H1 (cell line): ENCODE results near the gene DCAF8. TPM values are rescaled to one million over a fixed set of nuclear protein-coding genes. Genes with fewer than 3 reads are reported as not detected.

Experiments
- CTCF ChIA-PET: fragments of 300-600 bp; sonication (Branson Sonifier 250); formaldehyde crosslinking; loops from one replicate; lab custom pipeline; 2021; ENCODE audit not compliant: partially characterized antibody; lab: Charles Lee
- POLR2A ChIA-PET: fragments of 300-600 bp; sonication (Branson Sonifier 250); formaldehyde crosslinking; loops from one replicate; lab custom pipeline; 2021; ENCODE audit warnings: inconsistent platforms; ENCODE audit not compliant: partially characterized antibody; lab: Charles Lee
- DNase-seq, 2 experiments: peaks; one replicate each; pipeline versions ENCODE4 v3.0.0 to v3.0.0-alpha.2; 2010 to 2022; ENCODE audit warnings: low spot score in 2 of 2, low read depth in 1 of 2, mixed read lengths in 1 of 2
- FAIRE-seq: peaks from 2 replicates; lab custom pipeline; 2011; peaks lifted over from hg19 to GRCh38; lab: Jason Lieb, UNC
- H2AFZ ChIP-seq: 2 replicates; pipeline ENCODE4 v1.8.1; 2012; ENCODE audit warnings: low read length, inconsistent platforms
- H2AK5ac ChIP-seq: 2 replicates; pipeline ENCODE4 v1.6.1; 2013; ENCODE audit warnings: low read depth, low read length
- H2BK120ac ChIP-seq: replicated peaks from 2 replicates; pipeline ENCODE3; 2013; ENCODE audit warnings: low read depth, low read length, inconsistent platforms
- H2BK12ac ChIP-seq: 2 replicates; pipeline ENCODE4 v1.6.1; 2013; ENCODE audit warnings: low read depth, low read length
- H2BK15ac ChIP-seq: 2 replicates; pipeline ENCODE4 v1.6.1; 2013; ENCODE audit warnings: low read length
- H2BK20ac ChIP-seq: 2 replicates; pipeline ENCODE4 v1.6.1; 2013; ENCODE audit warnings: low read length
- H2BK5ac ChIP-seq: 2 replicates; pipeline ENCODE4 v1.6.1; 2013; ENCODE audit warnings: low read depth, low read length
- H3K14ac ChIP-seq: 2 replicates; pipeline ENCODE4 v1.6.1; 2013; ENCODE audit warnings: inconsistent platforms; ENCODE audit not compliant: insufficient read length
- H3K18ac ChIP-seq: 2 replicates; pipeline ENCODE4 v1.6.1; 2013; ENCODE audit warnings: low read length; ENCODE audit errors: extremely low read depth
- H3K23ac ChIP-seq: 2 replicates; pipeline ENCODE4 v1.6.1; 2013; ENCODE audit warnings: inconsistent platforms; ENCODE audit not compliant: insufficient read length
- H3K23me2 ChIP-seq: 2 replicates; pipeline ENCODE4 v1.6.1; 2013; ENCODE audit warnings: low read depth, low read length
- H3K27ac ChIP-seq: 2 replicates; pipeline ENCODE4 v1.6.1; 2011; ENCODE audit warnings: low read depth, low read length, inconsistent platforms
- H3K27me3 ChIP-seq, 4 experiments: replicated peaks in 1 of 4; 1 replicate in 1 of 4; 2 replicates in 3 of 4; pipeline versions ENCODE4 v1.6.1 to v1.8.1; 2011 to 2013; ENCODE audit warnings: low read length in 3 of 4, mild to moderate bottlenecking in 3 of 4, inconsistent platforms in 2 of 4, mixed read lengths in 2 of 4, moderate library complexity in 1 of 4; ENCODE audit not compliant: control insufficient read depth in 3 of 4, insufficient read depth in 3 of 4; ENCODE audit errors: extremely low read depth in 1 of 4
- H3K36me3 ChIP-seq, 4 experiments: 2 replicates each; pipeline versions ENCODE4 v1.6.1 to v1.8.1; 2011 to 2013; ENCODE audit warnings: mild to moderate bottlenecking in 4 of 4, low read length in 3 of 4, moderate library complexity in 2 of 4, control low read depth in 1 of 4, inconsistent platforms in 1 of 4; ENCODE audit not compliant: insufficient read depth in 4 of 4, control insufficient read depth in 2 of 4
- H3K4ac ChIP-seq: replicated peaks from 2 replicates; pipeline ENCODE3; 2013; ENCODE audit warnings: low read length, low read depth, mixed read lengths, inconsistent platforms; ENCODE audit not compliant: insufficient read length
- H3K4me1 ChIP-seq, 4 experiments: replicated peaks in 1 of 4; 1 replicate in 1 of 4; 2 replicates in 3 of 4; pipeline versions ENCODE4 v1.6.1 to v1.8.1; 2011 to 2013; ENCODE audit warnings: low read length in 3 of 4, inconsistent platforms in 2 of 4, mixed read lengths in 1 of 4; ENCODE audit not compliant: insufficient read depth in 4 of 4, control insufficient read depth in 3 of 4
- H3K4me2 ChIP-seq, 2 experiments: 2 replicates each; pipeline versions ENCODE4 v1.6.1 to v1.8.1; 2011 to 2013; ENCODE audit warnings: low read depth in 2 of 2, low read length in 2 of 2, control low read depth in 1 of 2, inconsistent platforms in 1 of 2, mild to moderate bottlenecking in 1 of 2; ENCODE audit not compliant: insufficient read depth in 1 of 2
- H3K4me3 ChIP-seq, 4 experiments: fragments of 200-600, 300-600 bp in 1 of 4; sonication (generic), shearing (Covaris generic), sonication (Bioruptor Twin) in 1 of 4; 2 replicates each; pipeline versions ENCODE4 v1.5.1 to v1.8.1; 2011 to 2016; ENCODE audit warnings: low read length in 4 of 4, low read depth in 3 of 4, control low read depth in 2 of 4, inconsistent platforms in 2 of 4, mild to moderate bottlenecking in 2 of 4, mixed read lengths in 1 of 4, moderate library complexity in 1 of 4; ENCODE audit not compliant: insufficient read depth in 2 of 4; ENCODE audit errors: extremely low read depth in 1 of 4
- H3K56ac ChIP-seq: replicated peaks from 2 replicates; pipeline ENCODE3; 2013; ENCODE audit warnings: low read depth, mild to moderate bottlenecking, mixed read lengths, low read length, inconsistent platforms; ENCODE audit not compliant: insufficient read length
- H3K79me1 ChIP-seq: 2 replicates; pipeline ENCODE4 v1.6.1; 2013; ENCODE audit warnings: low read depth, low read length, control low read depth
- H3K79me2 ChIP-seq, 2 experiments: 2 replicates each; pipeline versions ENCODE4 v1.6.1 to v1.8.1; 2012 to 2013; ENCODE audit warnings: low read length in 2 of 2, mild to moderate bottlenecking in 2 of 2, inconsistent platforms in 1 of 2; ENCODE audit not compliant: insufficient read depth in 2 of 2, control insufficient read depth in 1 of 2
- H3K9ac ChIP-seq, 4 experiments: replicated peaks in 1 of 4; 1 replicate in 1 of 4; 2 replicates in 3 of 4; pipeline versions ENCODE4 v1.6.1 to v1.8.1; 2011 to 2013; ENCODE audit warnings: low read depth in 3 of 4, low read length in 3 of 4, control low read depth in 2 of 4, mild to moderate bottlenecking in 2 of 4, moderate library complexity in 2 of 4, inconsistent platforms in 1 of 4; ENCODE audit errors: extremely low read depth in 1 of 4
- H3K9me3 ChIP-seq, 2 experiments: 2 replicates each; pipeline versions ENCODE4 v1.6.1 to v1.8.1; 2012 to 2013; ENCODE audit warnings: mild to moderate bottlenecking in 2 of 2, moderate library complexity in 2 of 2, control low read depth in 1 of 2, inconsistent platforms in 1 of 2, low read depth in 1 of 2, low read length in 1 of 2, mixed read lengths in 1 of 2; ENCODE audit not compliant: insufficient read depth in 2 of 2
- H4K20me1 ChIP-seq, 2 experiments: replicated peaks in 1 of 2; 2 replicates each; pipeline versions ENCODE3 to v1.8.1; 2011 to 2013; ENCODE audit warnings: inconsistent platforms in 2 of 2, low read length in 2 of 2, mild to moderate bottlenecking in 1 of 2; ENCODE audit not compliant: insufficient read depth in 2 of 2, control insufficient read depth in 1 of 2
- H4K5ac ChIP-seq: 2 replicates; pipeline ENCODE4 v1.6.1; 2013; ENCODE audit warnings: low read length, low read depth, mixed read lengths, inconsistent platforms; ENCODE audit not compliant: insufficient read length
- H4K8ac ChIP-seq: 2 replicates; pipeline ENCODE4 v1.8.0; 2013; ENCODE audit warnings: mild to moderate bottlenecking, moderate library complexity, low read length, inconsistent platforms; ENCODE audit not compliant: insufficient read depth; ENCODE audit errors: extremely low read depth
- H4K91ac ChIP-seq: replicated peaks from 2 replicates; pipeline ENCODE3; 2013; ENCODE audit warnings: low read length, mixed read lengths, inconsistent platforms; ENCODE audit not compliant: insufficient read length
- BACH1 ChIP-seq: IDR thresholded peaks from 2 replicates; pipeline ENCODE4 v1.6.1; 2012; ENCODE audit warnings: low read length, improper control_type of control experiment
- BRCA1 ChIP-seq: IDR thresholded peaks from 2 replicates; pipeline ENCODE4 v1.6.1; 2012; ENCODE audit warnings: low read depth, low read length, improper control_type of control experiment
- CBX8 ChIP-seq: fragments of 300-800, 300-1000 bp; sonication (generic); IDR thresholded peaks from 2 replicates; pipeline ENCODE4 v1.7.1; 2016; ENCODE audit warnings: low read depth, low read length, borderline replicate concordance
- CHD1 ChIP-seq: IDR thresholded peaks from 2 replicates; pipeline ENCODE4 v1.6.1; 2012; ENCODE audit warnings: low read depth, low read length, improper control_type of control experiment
- CREB1 ChIP-seq: IDR thresholded peaks from 2 replicates; pipeline ENCODE4 v1.6.1; 2012; ENCODE audit warnings: inconsistent platforms
- GTF2F1 ChIP-seq: IDR thresholded peaks from 2 replicates; pipeline ENCODE4 v1.6.1; 2012; ENCODE audit warnings: low read depth, low read length, improper control_type of control experiment, borderline replicate concordance
- HDAC2 ChIP-seq, 2 experiments: fragments of 300-600 bp in 1 of 2; sonication (generic) in 1 of 2; IDR thresholded peaks; 2 replicates each; pipeline ENCODE4 v1.6.1; 2011 to 2012; ENCODE audit warnings: low read depth in 2 of 2, low read length in 2 of 2, mild to moderate bottlenecking in 2 of 2, moderate library complexity in 2 of 2, borderline replicate concordance in 1 of 2, inconsistent platforms in 1 of 2
- KDM4A ChIP-seq: IDR thresholded peaks from one replicate; pipeline ENCODE4 v1.7.1; 2012; ENCODE audit warnings: low read depth, mild to moderate bottlenecking, moderate library complexity, low read length, inconsistent platforms; ENCODE audit not compliant: severe bottlenecking
- NRF1 ChIP-seq: IDR thresholded peaks from 2 replicates; pipeline ENCODE4 v1.6.1; 2011; ENCODE audit warnings: mild to moderate bottlenecking, low read depth, low read length, improper control_type of control experiment
- SIN3A ChIP-seq, 2 experiments: IDR thresholded peaks in 1 of 2; conservative IDR thresholded peaks in 1 of 2; 2 replicates each; pipeline ENCODE4 v1.6.1; 2011 to 2012; ENCODE audit warnings: low read length in 2 of 2, improper control_type of control experiment in 1 of 2, low read depth in 1 of 2, mild to moderate bottlenecking in 1 of 2
- SIRT6 ChIP-seq: IDR thresholded peaks from one replicate; pipeline ENCODE4 v1.7.1; 2012; ENCODE audit warnings: low read length, inconsistent platforms
- SP2 ChIP-seq: IDR thresholded peaks from 2 replicates; pipeline ENCODE4 v1.6.1; 2012; ENCODE audit warnings: mild to moderate bottlenecking, low read length, inconsistent platforms
- SUZ12 ChIP-seq: fragments of 200-600 bp; sonication (generic); IDR thresholded peaks from 2 replicates; pipeline ENCODE4 v1.6.1; 2012; ENCODE audit warnings: mild to moderate bottlenecking, inconsistent platforms, low read length, moderate library complexity, mixed read lengths
- TAF1 ChIP-seq: IDR thresholded peaks from 2 replicates; pipeline ENCODE4 v1.6.1; 2011; ENCODE audit warnings: mild to moderate bottlenecking, low read depth, low read length
- TBP ChIP-seq: IDR thresholded peaks from 2 replicates; pipeline ENCODE4 v1.6.1; 2011; ENCODE audit warnings: low read depth, low read length, improper control_type of control experiment
- WGBS, 2 experiments: shearing (Covaris generic) in 1 of 2; methylation state at CpG; one replicate each; pipeline versions ENCODE4 v1.1.6 to v1.1.7; 2013 to 2015; ENCODE audit warnings: low lambda C conversion rate in 2 of 2, mixed read lengths in 2 of 2, inconsistent platforms in 1 of 2, low coverage in 1 of 2, missing lambda C conversion rate in 1 of 2; ENCODE audit not compliant: insufficient replicate concordance in 2 of 2, insufficient coverage in 1 of 2, insufficient read length in 1 of 2; ENCODE audit errors: extremely low coverage in 1 of 2, missing lambda C conversion rate in 1 of 2; 5-methylcytosine and 5-hydroxymethylcytosine counted together
- polyA plus RNA-seq, 7 experiments: library from polyadenylated mRNA; depleted of rRNA in 3 of 7; stranded (reverse) in 5 of 7; unstranded in 2 of 7; fragments of >200 nt in 5 of 7; fragments of 200-250 nt in 2 of 7; gene quantifications; 1 replicate in 5 of 7; 2 replicates in 1 of 7; 4 replicates in 1 of 7; pipeline versions ENCODE4 v1.2.1 to v1.2.3, GENCODE V29; 2011 to 2013; ENCODE audit warnings: missing spikeins in 2 of 7, mixed read lengths in 2 of 7
- total RNA-seq: library from RNA; stranded (reverse); fragmentation: NEBNext Ultra II Directional; extraction: Animal tissue kit (Norgen Biotek cat#: 25700); gene quantifications from 2 replicates; pipeline ENCODE4 v1.2.1, GENCODE V29; 2021

DCAF8 gene
- total and polyA plus RNA-seq, 2 of the 8 experiments (the other 6 are each of a cell fraction or from before 2014, with no cell fraction given): 68.2 to 110 TPM

DNA sequence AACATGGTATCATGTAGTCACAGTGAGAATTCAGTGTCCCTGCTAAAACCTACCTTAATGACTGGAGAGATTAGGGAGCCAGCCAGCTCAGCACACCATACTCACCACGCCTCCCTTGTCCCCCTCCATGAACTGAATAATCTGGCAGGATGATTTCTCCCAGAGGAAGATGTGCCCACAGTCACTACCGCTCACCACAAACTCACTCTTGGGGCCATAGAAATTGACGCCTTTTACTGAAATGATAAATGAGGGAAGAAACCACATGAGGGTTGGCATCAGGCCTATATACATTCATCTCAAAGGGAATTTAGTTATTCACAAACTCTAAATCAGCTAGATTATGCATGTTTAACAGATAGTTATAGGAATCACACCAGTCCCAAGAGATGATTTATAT is 39.8 kb downstream of the DCAF8 start:
- no peak overlapping the region for H2AFZ ChIP-seq
- H3K23me2 ChIP-seq: no peaks in the 10 kb centered on the region
- no peak overlapping the region for H2BK20ac ChIP-seq
- 87% methylated on average over 3 of the region's 3 CpGs; no CpG with 5 or more reads in 1 of the 2 experiments for WGBS, 2 experiments
- no peaks in the 10 kb centered on the region for H3K27me3 ChIP-seq
- no peak overlapping the region for H2AK5ac ChIP-seq
- H3K4me3 ChIP-seq: no peak overlapping the region
- H3K79me2 ChIP-seq: no peaks in the 10 kb centered on the region
- DNase-seq (no peak), FAIRE-seq (no peak)
- no peak overlapping the region for H3K9ac ChIP-seq
- H3K23ac ChIP-seq: no peak overlapping the region
- no peaks in the 10 kb centered on the region for H3K9me3 ChIP-seq
- H3K27ac ChIP-seq: no peak overlapping the region
- H2BK15ac ChIP-seq: no peak overlapping the region
- peaks cover 26 to 90% (median 68%) of the 10 kb centered on the region in 4 experiments for H3K36me3 ChIP-seq
- no peaks in the 10 kb centered on the region for H3K79me1 ChIP-seq
- H4K8ac ChIP-seq: no peak overlapping the region; the same call in 1 of the 2 replicates
- no peak overlapping the region for H3K4ac ChIP-seq
- H3K4me1 ChIP-seq: no peaks in the 10 kb centered on the region
- H3K56ac ChIP-seq: no peak overlapping the region
- no peak overlapping the region for H2BK5ac ChIP-seq
- peaks cover 3 to 4% of the 10 kb centered on the region in 2 experiments for H4K20me1 ChIP-seq
- POLR2A ChIA-PET: interaction anchor here (1.1 to 1.4 kb wide), 3 partner anchors 10 to 40 kb away, joined by 3 to 4 read pairs (median 3); partner anchors contain the start of gene DCAF8
- CTCF ChIA-PET: interaction anchor here (1.0 to 7.4 kb wide), 12 partner anchors 16 to 119 kb away, joined by 3 to 105 read pairs (median 6); partner anchors contain the start of genes CASQ1 and PEA15
- H3K4me2 ChIP-seq: no peak overlapping the region
- H3K14ac ChIP-seq: no peak overlapping the region
- no peak overlapping the region for H4K5ac ChIP-seq
- H4K91ac ChIP-seq: no peak overlapping the region
- H2BK120ac ChIP-seq: no peak overlapping the region
- H3K18ac ChIP-seq: no peak overlapping the region
- H2BK12ac ChIP-seq: no peak overlapping the region
- TF ChIP-seq NRF1 (no peak), TBP (no peak), CHD1 (no peak), TAF1 (no peak), SIN3A (conservative IDR thresholded peaks at IDR 0.05 in 1 of 2, IDR thresholded peaks at IDR 0.05 in 1 of 2; ENCODE audit: low read depth in 1 of 2, low read length in 2 of 2) (no peak), GTF2F1 (no peak), CBX8 (no peak), BACH1 (no peak), CREB1 (no peak), SIRT6 (no peak), KDM4A (no peak), SP2 (no peak), SUZ12 (no peak), HDAC2 (IDR thresholded peaks at IDR 0.05; ENCODE audit: borderline replicate concordance in 1 of 2, low read depth in 2 of 2, low read length in 2 of 2) (no peak), BRCA1 (no peak)
